Activated CD8-positive, alpha-beta memory T cell treated with anti-CD3 and anti-CD28 coated beads, Interleukin-2, amount 50 U/mL, for 48 hours (primary cell): ENCODE measurements around the gene SMIM12.
"Not testable (repeated sequence)": the region's sequence is repeated elsewhere in the genome, so short reads cannot be mapped to it uniquely, and the experiment has no call there.

ENCODE experiments used
- DNase-seq: peaks from one replicate; pipeline ENCODE4 v3.0.0-alpha.2; 2020

SMIM12 gene

GRCh38 chr1:34842073-34842472 is 17.5 kb downstream of the SMIM12 start:
- no peak for DNase-seq

GRCh38 chr1:34840426-34840825 is 19.1 kb downstream of the SMIM12 start:
- DNase-seq: no peak

DNA sequence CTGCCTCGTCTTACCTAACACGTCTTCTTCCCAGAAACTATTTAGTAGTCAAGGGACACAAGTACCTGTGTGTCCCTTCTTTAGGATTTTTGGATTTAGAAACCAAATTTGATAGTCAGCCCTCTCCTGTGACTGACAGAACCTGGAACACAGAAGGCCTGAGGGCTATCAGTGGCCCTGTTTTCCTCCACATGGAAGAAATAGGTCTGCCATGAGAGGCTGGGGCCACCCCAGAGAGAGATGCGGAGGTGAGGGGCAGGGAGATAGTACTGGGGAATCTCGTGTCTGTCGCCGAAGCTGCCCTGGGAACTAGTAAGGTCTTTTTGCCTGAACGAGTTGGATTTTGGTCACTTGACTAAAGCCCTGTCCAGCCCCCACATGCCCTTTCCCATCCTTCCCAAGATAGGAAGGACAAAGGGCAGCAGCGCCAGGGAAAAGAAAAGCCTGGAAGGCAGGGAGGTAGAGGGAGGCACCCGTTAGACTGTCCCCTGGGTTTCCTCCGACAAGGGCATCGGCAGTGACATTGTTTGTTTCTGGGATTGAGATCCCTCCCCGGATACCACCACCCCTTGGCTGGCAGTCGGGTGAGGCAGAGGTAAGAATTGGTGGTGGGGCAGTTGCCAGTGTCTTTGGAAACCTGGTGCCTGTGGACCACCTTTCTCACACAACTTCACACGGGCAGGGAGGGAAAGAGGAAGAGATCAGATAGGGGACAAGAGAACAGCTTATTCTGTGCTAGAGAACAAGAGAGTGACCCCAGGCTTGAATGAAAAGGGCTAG is 19.8 kb downstream of the SMIM12 start:
- DNase-seq: peak; percentile 28

DNA sequence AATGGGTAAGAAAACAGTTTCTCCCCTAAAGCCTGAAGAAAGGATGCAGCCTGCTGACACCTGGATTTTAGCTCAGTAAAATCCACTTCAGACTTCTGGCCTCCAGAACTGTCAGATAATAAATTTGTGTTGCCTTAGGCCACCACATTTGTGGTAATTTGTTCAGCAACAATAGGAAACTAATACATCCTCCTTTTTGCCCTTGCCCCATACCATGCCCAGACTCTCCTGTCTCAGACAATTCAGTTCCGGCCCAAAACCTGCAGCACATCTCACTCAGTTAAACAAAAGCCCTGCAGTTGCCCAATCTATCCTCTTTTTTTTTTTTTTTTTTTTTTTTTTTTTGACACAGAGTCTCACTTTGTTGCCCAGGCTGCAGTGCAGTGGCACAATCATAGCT is 25.8 kb downstream of the SMIM12 start:
- DNase-seq: no peak

DNA sequence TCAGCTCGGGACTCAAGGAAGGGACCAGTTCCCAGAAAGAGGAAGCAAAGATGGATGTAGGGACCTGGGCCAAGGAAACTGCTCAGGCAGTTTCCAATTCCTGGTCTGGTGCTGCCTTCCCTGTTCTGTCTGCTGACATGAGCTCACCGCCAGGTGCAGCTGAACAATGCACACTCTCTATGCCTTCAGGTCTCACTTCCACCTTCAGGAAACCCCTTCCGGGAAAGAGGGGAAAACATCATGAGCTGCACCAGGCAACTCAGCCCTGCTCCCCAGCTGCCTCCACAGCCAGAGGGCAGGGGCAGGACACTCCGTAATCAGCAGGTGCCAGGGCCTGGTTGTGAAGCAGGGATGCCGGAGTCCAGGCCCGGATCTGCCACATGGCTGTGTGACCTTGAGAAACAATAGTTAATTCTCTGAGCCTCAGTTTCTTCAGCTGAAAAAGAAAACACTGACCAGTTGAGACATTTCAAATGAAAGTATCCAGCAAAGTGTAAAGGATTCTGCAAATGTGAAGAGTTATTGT is 27.8 kb downstream of the SMIM12 start:
- DNase-seq: no peak

DNA sequence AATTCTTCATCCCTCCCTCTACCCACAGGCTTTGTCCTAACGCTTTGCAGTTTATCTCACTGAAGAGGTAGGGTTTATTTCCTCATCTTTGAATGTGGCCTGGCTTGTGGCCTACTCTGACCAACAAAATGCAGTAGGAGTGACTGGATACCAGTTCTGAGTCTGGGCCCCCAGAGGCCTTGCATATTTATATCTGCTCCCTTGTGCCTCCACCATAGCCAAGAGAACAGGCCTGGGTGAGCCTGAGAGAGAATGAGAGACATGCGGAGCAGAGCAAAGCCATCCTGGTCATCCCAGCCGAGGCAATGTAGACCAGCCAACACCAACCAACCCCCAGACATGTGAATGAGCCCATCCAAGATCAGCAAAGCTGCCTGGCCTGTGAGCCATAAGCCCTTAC is 30.3 kb downstream of the SMIM12 start:
- no peak for DNase-seq

DNA sequence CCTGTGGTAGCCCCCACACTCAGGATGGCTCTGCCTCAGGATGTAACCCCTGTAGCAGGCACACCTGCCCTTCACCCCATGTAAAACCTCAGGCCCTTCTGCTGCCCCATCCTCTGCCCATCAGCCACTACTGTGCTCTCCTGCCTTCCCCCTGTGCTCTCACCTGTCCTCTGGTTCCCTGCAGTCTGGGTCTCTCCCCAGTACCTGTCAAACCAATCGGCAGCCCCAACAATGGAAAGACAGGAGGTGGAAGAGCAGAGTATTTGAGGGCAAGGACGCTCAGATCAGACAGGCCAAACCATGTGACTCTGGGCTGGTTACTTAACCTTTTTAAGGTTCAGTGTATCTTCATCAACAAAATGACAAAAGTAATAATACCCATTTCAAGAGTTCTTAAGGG is 30.9 kb downstream of the SMIM12 start:
- no peak for DNase-seq

GRCh38 chr1:34827341-34827941 is 32.1 kb downstream of the SMIM12 start:
- no peak for DNase-seq

DNA sequence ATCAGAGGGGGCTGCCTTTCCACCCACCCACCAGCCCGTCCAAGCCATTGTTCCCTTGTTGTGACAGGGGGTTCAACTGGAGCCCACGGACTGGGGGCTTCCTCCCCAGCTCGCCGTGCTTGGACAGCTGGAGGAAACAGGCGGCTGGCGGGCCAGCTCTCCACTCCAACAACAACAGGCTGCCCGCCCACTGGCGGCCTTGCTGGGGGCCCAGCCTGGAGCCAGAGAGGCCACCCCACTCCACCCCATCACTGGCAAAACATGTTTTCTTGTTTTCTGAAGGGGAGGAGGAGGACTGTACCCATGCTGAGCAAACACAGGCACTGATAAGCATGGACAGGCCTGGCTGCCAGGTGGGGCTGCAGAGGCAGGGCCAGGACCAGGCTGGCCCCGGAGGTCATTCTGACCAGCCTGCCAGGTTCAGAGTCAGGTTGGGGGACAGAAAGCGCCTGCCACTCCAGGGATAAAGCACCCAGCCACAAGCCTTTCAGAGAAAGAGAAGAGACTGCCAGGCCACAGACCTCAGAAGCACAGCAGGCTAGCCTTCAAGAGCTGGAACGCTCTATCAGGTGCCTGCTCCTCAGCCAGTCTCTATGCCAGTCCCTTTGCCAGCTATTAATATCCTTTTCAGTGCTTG is 34.0 kb downstream of the SMIM12 start:
- no peak for DNase-seq

GRCh38 chr1:34824817-34825454 is 34.6 kb downstream of the SMIM12 start:
- no peak for DNase-seq

DNA sequence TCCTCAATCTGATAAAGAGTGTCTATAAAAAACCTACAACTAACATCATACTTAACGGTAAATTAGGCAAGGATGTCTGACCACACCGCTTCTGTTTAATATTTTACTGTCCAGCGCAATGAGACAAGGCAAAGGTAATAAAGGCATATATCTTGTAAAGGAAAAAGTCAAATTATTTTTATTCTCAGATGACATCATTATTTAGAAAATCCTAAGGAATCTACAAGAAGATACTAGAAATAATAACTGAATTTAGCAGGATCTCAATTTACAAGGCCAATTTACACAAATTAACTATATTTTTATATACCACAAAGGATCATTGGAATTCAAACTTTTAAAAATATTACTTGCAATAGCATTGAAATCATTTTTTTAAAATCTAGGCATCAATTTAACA is 37.3 kb downstream of the SMIM12 start:
- DNase-seq: no peak

GRCh38 chr1:34818862-34819261 is 40.7 kb downstream of the SMIM12 start:
- not testable (repeated sequence) for DNase-seq

GRCh38 chr1:34816778-34817177 is 42.8 kb downstream of the SMIM12 start:
- no peak for DNase-seq

- DNase-seq: no peak
Observed at GRCh38 chr1:34816332-34816731, 43.2 kb downstream of the SMIM12 start.

GRCh38 chr1:34810781-34811180 is 48.8 kb downstream of the SMIM12 start:
- DNase-seq: not testable (repeated sequence)

DNA sequence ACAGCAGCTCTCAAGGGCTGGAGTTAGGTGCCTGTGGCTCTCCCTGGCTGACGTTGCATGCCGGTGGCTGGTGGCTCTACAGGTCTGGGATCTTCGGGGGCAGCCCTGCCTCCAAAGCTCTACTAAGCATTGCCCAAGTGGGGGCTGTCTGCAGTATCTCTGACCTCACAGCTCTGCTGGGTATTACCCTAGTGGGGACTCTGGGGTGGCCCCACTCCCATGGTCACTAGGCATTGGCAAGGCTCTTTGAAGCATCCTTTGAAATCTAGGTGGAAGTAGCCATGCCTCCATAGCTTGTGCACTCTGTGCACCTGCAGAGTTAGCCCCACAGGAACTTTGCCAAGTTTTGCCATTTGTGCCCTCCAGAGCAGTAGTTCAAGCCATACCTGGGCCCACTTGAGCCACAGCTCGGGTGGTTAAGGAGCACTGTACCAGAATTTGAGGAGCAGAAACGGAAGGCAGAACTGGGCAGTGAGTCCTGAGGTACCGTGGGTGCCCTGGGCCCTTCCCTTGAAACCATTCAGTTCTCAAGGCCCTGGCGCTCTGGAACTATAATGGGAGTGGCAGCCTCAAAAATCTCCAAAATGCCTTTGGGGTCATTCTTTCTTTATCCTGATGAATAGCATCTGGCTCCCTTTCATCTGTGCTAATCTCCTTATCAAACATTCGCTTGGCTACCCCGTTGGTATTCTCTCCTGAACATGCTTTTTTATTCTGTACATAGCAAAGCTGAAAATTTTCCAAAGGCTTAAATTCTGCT is 51.3 kb downstream of the SMIM12 start:
- no peak for DNase-seq

DNA sequence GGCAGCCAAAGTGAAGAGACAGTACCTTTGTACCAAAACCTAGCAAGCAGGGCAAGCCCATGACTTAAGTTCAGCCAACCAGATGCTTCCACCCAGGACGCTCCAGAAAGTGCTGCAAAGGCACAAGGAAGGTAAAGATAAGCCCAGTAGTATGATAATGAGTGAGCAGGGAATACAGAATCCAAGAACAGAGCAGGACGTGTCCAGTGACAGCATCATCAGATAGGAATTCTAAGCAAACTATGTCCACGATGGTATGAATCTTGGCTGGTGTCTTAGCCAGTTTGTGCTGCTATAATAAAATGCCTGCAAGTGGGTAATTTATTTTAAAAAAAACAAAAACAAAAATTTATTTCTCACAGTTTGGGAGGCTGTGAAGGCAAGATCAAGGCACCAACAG is 53.2 kb downstream of the SMIM12 start:
- no peak for DNase-seq

DNA sequence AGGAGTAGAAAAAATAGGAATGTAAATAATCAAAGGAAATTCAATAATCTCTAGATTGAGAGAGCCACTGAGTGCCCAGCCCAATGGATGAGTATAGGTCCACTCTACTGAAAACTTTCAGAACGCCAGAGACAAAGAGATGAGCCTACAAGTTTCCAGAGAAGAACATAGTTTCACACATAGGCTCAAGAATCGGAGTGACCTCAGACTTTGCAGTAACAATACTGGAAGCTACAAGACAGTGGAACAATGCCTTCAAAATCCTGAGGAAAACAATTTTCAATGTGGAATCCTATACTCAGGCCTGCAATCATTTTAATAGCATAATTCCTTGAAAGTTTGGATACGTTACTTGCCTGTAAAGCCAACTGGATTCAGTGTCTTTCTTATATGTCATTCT is 55.8 kb downstream of the SMIM12 start:
- DNase-seq: no peak
